CD4-positive, alpha-beta T cell treated with Interleukin-6 at 100 ng/mL for 8 hours (primary cell): ENCODE results near the gene EIF5AL1.
"Not testable (repeated sequence)": the region's sequence is repeated elsewhere in the genome, so short reads cannot be mapped to it uniquely, and the experiment has no call there.

Experiments
- DNase-seq: peaks from one replicate; pipeline ENCODE4 v3.0.0-alpha.2; 2020; ENCODE audit warnings: mixed read lengths, low spot score

EIF5AL1 gene

DNA sequence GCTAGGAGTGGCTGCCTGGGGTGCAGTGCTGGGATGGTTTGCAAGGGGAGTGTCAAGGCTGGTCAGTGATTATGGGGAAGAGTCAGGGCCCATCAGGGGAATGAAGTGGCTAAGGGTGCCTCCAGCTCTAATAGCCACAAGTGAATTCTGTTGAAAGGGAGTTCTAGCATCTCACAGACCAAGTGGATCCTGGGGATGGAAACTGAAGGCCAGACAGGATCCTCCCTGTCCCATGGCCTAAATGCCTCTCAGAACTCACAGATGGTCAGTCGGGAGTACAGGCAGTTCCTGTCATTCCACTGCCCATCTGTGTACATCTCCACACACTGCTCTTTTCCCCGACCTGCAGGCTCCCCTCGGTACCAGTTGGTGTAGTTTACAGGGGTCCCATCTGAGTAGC lies 44.6 kb downstream of the EIF5AL1 start:
- not testable (repeated sequence) for DNase-seq

DNA sequence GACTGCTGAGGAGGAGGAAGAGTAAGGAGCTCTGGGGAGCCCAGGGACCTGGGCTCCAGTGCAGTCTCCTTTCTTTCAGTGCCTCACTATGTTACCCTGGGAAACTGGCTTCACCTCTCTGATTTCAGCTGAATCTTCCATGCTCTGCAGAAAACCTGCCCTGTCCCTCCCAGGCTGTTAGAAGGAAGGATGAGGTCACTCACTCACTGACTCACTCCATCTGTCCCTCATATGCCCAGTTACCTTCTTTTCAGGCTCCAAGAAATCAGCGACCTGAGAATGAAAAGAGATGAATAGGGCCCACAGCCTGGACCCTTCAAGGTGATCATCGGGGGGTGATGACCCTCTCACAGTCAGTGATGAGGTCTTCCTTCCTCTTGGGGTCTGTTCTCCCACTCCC lies 47.4 kb downstream of the EIF5AL1 start:
- no peak for DNase-seq

DNA sequence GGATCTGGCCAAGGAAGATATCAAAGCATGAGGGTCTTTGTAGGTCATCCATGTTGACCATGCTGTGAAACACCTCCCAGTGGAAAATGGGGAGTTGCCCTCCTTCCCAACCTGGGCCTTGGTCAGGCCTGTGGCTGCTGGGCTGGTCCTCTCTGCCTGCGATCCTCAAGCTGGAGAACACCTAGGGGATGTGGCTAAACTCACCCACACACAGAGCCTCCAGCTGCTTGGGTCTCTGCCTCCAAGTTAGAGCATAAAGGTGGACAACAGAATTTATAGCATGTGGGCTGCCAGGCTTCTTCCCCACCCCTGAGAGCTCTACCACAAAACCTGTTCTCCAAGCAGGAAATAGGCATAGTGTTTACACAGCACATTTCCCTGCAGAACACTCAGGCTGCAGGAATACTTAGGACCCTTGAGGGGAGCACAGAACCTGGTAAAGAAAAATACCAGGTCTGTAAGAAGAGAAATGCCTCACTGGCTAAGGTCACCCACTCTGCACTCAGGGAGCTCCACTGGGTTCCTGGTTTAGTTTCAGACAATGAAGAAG lies 47.9 kb downstream of the EIF5AL1 start, which contains the start of gene SFTPA2:
Gene SFTPA2 (minus strand): TSS at position 248 of the 550 bp plus-strand sequence. CDS start 924 bp downstream, outside the sequence.
- DNase-seq, result no peak

DNA sequence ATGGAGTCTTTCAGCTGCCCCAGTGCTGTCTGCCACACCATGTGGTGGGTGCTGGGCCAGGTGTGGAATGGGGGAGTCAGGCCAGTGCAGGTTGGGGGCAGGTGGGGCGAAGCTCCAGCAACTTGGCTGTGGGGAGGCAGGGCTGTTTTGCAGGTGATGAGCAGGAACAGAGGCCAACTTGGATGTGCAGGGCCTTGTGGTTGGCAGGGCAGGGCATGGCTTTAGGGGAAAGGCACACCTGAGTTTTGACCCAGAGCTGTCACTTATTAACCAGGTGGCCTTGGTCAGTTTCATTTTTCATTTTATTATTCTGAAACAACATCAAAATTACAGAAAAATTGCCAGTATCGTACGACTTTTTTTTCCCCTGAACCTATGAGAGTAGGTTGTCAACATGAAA lies 48.9 kb downstream of the EIF5AL1 start:
- DNase-seq, result no peak

DNA sequence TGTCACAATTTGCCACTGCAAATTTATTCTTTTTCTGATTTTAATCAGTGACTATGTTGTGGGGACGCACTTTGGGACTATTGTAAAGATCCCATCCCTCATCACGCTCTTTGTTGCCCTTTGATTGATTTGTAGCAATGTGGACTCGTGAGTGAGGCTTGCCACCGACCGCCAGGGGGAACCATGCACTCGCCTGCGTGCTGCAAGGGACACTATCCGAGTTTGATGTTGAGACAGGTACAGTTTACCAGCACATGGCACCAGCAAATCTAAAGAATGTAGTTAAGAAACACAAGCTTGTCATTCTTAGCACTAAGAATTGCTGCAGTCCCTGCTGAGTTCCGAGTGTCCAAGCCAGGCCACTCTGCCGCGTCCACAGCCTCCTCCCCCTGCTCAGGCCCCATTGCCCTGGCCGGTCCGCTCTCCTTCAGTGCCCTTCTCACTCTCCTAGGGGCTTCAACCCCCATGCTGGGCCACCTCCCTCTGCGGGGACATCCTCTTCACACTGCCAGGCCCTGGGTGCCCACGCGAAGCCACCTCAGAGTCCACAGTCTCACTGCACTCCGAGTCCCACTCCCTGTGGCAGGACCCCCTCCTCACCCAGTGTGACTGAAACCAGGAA lies 49.9 kb downstream of the EIF5AL1 start:
- DNase-seq, result peak; percentile 43

DNA sequence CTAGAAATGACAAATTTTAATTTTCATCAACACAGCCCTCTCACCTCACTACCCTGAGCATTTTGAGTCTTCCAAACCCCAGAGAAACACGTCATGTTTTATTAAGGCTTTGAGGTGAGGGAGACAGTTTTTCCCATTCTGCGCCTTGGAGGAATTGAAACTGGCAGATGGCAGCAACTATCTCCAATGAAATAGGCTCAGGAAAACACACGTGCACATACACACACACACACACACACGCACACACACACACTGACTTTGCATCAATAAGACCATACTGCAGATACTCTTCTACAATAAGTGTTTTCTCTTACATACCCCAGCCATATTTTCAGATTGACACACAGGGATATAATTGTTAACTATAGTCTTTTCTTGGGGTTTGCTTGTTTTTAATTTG lies 51.1 kb downstream of the EIF5AL1 start:
- no peak for DNase-seq
